ENCODE measurements around the gene INSYN2A.

DNA sequence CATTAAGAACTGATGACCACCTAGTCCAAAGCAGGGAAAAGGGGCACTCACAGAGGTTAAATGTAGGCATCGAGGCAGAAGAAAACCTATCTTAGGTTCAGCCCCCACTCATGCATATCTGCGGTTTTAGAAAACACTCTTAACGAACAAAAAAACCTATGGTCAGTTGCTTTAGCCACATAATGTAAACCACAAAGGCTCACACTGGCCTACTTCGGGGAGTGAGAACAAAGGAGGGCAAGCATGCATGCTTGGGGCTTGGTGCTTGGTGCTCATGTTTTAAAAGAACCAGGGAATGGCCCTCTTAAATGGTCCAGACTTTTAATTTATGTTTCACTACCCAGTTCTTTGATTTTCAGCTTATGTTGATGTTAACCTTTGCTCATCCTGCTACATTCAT, 14.2 kb downstream of the INSYN2A start:
- TF ChIP-seq EZH2 (IDR thresholded peaks at IDR 0.05; ENCODE audit: borderline replicate concordance, control insufficient read depth, low read depth, low read length) = no peak
- TF ChIP-seq, protein P1, sequence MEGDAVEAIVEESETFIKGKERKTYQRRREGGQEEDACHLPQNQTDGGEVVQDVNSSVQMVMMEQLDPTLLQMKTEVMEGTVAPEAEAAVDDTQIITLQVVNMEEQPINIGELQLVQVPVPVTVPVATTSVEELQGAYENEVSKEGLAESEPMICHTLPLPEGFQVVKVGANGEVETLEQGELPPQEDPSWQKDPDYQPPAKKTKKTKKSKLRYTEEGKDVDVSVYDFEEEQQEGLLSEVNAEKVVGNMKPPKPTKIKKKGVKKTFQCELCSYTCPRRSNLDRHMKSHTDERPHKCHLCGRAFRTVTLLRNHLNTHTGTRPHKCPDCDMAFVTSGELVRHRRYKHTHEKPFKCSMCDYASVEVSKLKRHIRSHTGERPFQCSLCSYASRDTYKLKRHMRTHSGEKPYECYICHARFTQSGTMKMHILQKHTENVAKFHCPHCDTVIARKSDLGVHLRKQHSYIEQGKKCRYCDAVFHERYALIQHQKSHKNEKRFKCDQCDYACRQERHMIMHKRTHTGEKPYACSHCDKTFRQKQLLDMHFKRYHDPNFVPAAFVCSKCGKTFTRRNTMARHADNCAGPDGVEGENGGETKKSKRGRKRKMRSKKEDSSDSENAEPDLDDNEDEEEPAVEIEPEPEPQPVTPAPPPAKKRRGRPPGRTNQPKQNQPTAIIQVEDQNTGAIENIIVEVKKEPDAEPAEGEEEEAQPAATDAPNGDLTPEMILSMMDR (IDR thresholded peaks at IDR 0.05 in 2 of 3, conservative IDR thresholded peaks at IDR 0.05 in 1 of 3; ENCODE audit: control insufficient read depth in 2 of 3, extremely low read depth in 1 of 3, insufficient read depth in 1 of 3, low read depth in 3 of 3, low read length in 3 of 3) = no peak
- no peak for TF ChIP-seq POLR2AphosphoS5 (IDR thresholded peaks at IDR 0.05; ENCODE audit: low read length)
- no peak for TF ChIP-seq NR2C2 (IDR thresholded peaks at IDR 0.05; ENCODE audit: borderline replicate concordance, control insufficient read depth, insufficient read length, low read depth)
- no peak for TF ChIP-seq MTA3 (IDR thresholded peaks at IDR 0.05; ENCODE audit: borderline replicate concordance, low read length)
- TF ChIP-seq, protein P2, sequence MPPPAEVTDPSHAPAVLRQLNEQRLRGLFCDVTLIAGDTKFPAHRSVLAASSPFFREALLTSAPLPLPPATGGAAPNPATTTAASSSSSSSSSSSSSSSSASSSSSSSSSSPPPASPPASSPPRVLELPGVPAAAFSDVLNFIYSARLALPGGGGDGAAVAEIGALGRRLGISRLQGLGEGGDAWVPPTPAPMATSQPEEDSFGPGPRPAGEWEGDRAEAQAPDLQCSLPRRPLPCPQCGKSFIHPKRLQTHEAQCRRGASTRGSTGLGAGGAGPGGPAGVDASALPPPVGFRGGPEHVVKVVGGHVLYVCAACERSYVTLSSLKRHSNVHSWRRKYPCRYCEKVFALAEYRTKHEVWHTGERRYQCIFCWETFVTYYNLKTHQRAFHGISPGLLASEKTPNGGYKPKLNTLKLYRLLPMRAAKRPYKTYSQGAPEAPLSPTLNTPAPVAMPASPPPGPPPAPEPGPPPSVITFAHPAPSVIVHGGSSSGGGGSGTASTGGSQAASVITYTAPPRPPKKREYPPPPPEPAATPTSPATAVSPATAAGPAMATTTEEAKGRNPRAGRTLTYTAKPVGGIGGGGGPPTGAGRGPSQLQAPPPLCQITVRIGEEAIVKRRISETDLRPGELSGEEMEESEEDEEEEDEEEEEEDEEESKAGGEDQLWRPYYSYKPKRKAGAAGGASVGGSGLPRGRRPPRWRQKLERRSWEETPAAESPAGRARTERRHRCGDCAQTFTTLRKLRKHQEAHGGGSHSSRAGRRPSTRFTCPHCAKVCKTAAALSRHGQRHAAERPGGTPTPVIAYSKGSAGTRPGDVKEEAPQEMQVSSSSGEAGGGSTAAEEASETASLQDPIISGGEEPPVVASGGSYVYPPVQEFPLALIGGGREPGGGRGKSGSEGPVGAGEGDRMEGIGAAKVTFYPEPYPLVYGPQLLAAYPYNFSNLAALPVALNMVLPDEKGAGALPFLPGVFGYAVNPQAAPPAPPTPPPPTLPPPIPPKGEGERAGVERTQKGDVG (CRISPR knock-in tag; IDR thresholded peaks at IDR 0.05) = no peak
- no peak for TF ChIP-seq SIN3A (IDR thresholded peaks at IDR 0.05; ENCODE audit: low read depth, low read length)
- TF ChIP-seq ASH2L (IDR thresholded peaks at IDR 0.05; ENCODE audit: borderline replicate concordance, low read depth) = no peak

All from GM12878 (cell line).